HCT116 (cell line): ENCODE measurements around the gene NOC4L. TPM values are rescaled to one million over a fixed set of nuclear protein-coding genes. Genes with fewer than 3 reads are reported as not detected.

Experiments
- ATAC-seq: fragments of 200-7000 bp; cut with Tn5 transposase; 2 replicates; pipeline ENCODE4 v1.9.1; 2020; ENCODE audit warnings: mild to moderate bottlenecking, moderate library complexity
- BruUV-seq: library from RNA; stranded (reverse); fragments of 400-500 nt; replicated peaks from 2 replicates; lab custom pipeline; 2021; lab: Mats Ljungman, UMichigan
- CTCF ChIA-PET: fragments of 300-600 bp; sonication (Branson Sonifier 250); formaldehyde crosslinking; loops from one replicate; lab custom pipeline; 2021; ENCODE audit warnings: antibody characterized with exemption; lab: Charles Lee
- POLR2A ChIA-PET: fragments of 300-600, 350-600 bp; sonication (Branson Sonifier 250); formaldehyde crosslinking; loops from one replicate; lab custom pipeline; 2021; ENCODE audit warnings: antibody characterized with exemption; lab: Charles Lee
- RAD21 ChIA-PET, 2 experiments: fragments of 300-600 bp; sonication (Branson Sonifier 250); formaldehyde crosslinking; loops; one replicate each; lab custom pipeline; 2023; ENCODE audit warnings: low total read pairs in 2 of 2; ENCODE audit not compliant: uncharacterized antibody in 2 of 2, unreplicated experiment in 2 of 2, low non-redundant PET in 1 of 2; lab: Charles Lee
- DNase-seq: peaks from one replicate; pipeline ENCODE4 v3.0.0-alpha.2; 2010; ENCODE audit warnings: low read depth, low spot score
- H2AFZ ChIP-seq: fragments of 200-600 bp; shearing (Covaris generic), sonication (generic); 2 replicates; pipeline ENCODE4 v1.6.1; 2017; ENCODE audit warnings: low read depth, mixed run types, mixed read lengths, antibody characterized with exemption, low read length; ENCODE audit not compliant: poor library complexity, severe bottlenecking
- H3K27ac ChIP-seq: 2 replicates; pipeline ENCODE4 v1.5.1; 2012; ENCODE audit warnings: low read depth, low read length
- H3K27me3 ChIP-seq: fragments of 200-600 bp; sonication (generic); 2 replicates; pipeline ENCODE4 v1.6.1; 2016; ENCODE audit warnings: mixed run types, low read length, mixed read lengths; ENCODE audit not compliant: insufficient read depth
- H3K36me3 ChIP-seq, 2 experiments: fragments of 200-500 bp in 1 of 2; fragments of 200-600 bp in 1 of 2; sonication (Bioruptor generic) in 1 of 2; sonication (generic) in 1 of 2; 2 replicates each; pipeline versions ENCODE4 v1.5.1 to v1.6.1; 2014 to 2016; ENCODE audit warnings: low read length in 2 of 2, inconsistent platforms in 1 of 2, mixed read lengths in 1 of 2, mixed run types in 1 of 2; ENCODE audit not compliant: insufficient read depth in 2 of 2, control insufficient read depth in 1 of 2
- H3K4me1 ChIP-seq, 2 experiments: fragments of 200-600 bp in 1 of 2; sonication (generic) in 1 of 2; 2 replicates each; pipeline versions ENCODE4 v1.5.1 to v1.6.1; 2012 to 2017; ENCODE audit warnings: low read length in 2 of 2, inconsistent platforms in 1 of 2, mild to moderate bottlenecking in 1 of 2, mixed read lengths in 1 of 2, mixed run types in 1 of 2, moderate library complexity in 1 of 2; ENCODE audit not compliant: insufficient read depth in 2 of 2, control insufficient read depth in 1 of 2
- H3K4me2 ChIP-seq: fragments of 200-600 bp; sonication (generic); 2 replicates; pipeline ENCODE4 v1.6.1; 2017; ENCODE audit warnings: mixed run types, low read length, mixed read lengths
- H3K4me3 ChIP-seq, 2 experiments: fragments of 200-600 bp in 1 of 2; sonication (generic) in 1 of 2; replicated peaks in 1 of 2; 2 replicates each; pipeline ENCODE4 v1.5.1; 2011 to 2016; ENCODE audit warnings: low read length in 2 of 2, control low read depth in 1 of 2, low read depth in 1 of 2, mild to moderate bottlenecking in 1 of 2, mixed read lengths in 1 of 2, mixed run types in 1 of 2
- H3K79me2 ChIP-seq: fragments of 200-600 bp; sonication (generic); 2 replicates; pipeline ENCODE4 v1.6.1; 2017; ENCODE audit warnings: mild to moderate bottlenecking, mixed run types, low read length, moderate library complexity, mixed read lengths; ENCODE audit not compliant: insufficient read depth
- H3K9ac ChIP-seq: fragments of 200-600 bp; sonication (generic); 2 replicates; pipeline ENCODE4 v1.6.1; 2016; ENCODE audit warnings: low read length, mixed read lengths
- H3K9me2 ChIP-seq: fragments of 200-600 bp; sonication (generic), shearing (Covaris generic); 2 replicates; pipeline ENCODE4 v1.6.1; 2017; ENCODE audit warnings: mixed run types, mild to moderate bottlenecking, moderate library complexity; ENCODE audit not compliant: insufficient read depth
- H3K9me3 ChIP-seq, 2 experiments: fragments of 200-500 bp in 1 of 2; fragments of 200-600 bp in 1 of 2; sonication (Bioruptor generic) in 1 of 2; sonication (generic) in 1 of 2; 2 replicates each; pipeline ENCODE4 v1.6.1; 2014 to 2017; ENCODE audit warnings: low read length in 2 of 2, mixed read lengths in 2 of 2, inconsistent platforms in 1 of 2, low read depth in 1 of 2, mild to moderate bottlenecking in 1 of 2, mixed run types in 1 of 2, moderate library complexity in 1 of 2; ENCODE audit not compliant: control insufficient read depth in 1 of 2, insufficient read depth in 1 of 2
- H4K20me1 ChIP-seq: fragments of 200-600 bp; sonication (generic), shearing (Covaris generic); 2 replicates; pipeline ENCODE4 v1.6.1; 2017; ENCODE audit warnings: mixed run types, mild to moderate bottlenecking, moderate library complexity; ENCODE audit not compliant: insufficient read depth
- EGR1 ChIP-seq: IDR thresholded peaks from 2 replicates; pipeline ENCODE4 v1.6.1; 2012; ENCODE audit warnings: low read depth
- RAD21 ChIP-seq: IDR thresholded peaks from 2 replicates; pipeline ENCODE4 v1.6.1; 2012; ENCODE audit warnings: low read depth, mild to moderate bottlenecking
- ZFX ChIP-seq: fragments of 450-650 bp; IDR thresholded peaks from 2 replicates; pipeline ENCODE4 v1.6.1; 2017
- intact Hi-C: fragments of 100-400 bp; cut with micrococcal nuclease; formaldehyde crosslinking; loops from 2 replicates; pipeline ENCODE4 v1.10.0; 2022
- total RNA-seq: library from RNA; stranded (reverse); gene quantifications from one replicate; pipeline ENCODE4 v1.2.1, GENCODE V29; 2021; ENCODE audit not compliant: unreplicated experiment

NOC4L gene
- total RNA-seq, 1 experiment from 2014 or later: 47.6 TPM

GRCh38 chr12:132141976-132142678, 2.1 kb upstream of the NOC4L start:
- H3K79me2 ChIP-seq: peaks cover 54% of the 10 kb centered on the region
- DNase-seq (no peak), ATAC-seq (no peak)
- H3K36me3 ChIP-seq: peaks cover 26 to 47% of the 10 kb centered on the region in 2 experiments; a peak in 3 of 4 replicates
- H3K27ac ChIP-seq: no peak overlapping the region
- ChIA-PET POLR2A (no interaction called here), CTCF (no interaction called here), RAD21 (interaction anchor here in 1 of 2 experiments (0.6 kb wide), 1 partner anchor 80 kb away, joined by 6 read pairs; no protein-coding TSS in a partner anchor)
- no TSS peak for BruUV-seq
- H3K9me2 ChIP-seq: no peaks in the 10 kb centered on the region
- H3K4me3 ChIP-seq: peak overlapping the region in 1 of 2 experiments; percentile 95; a peak in 2 of 4 replicates
- H3K27me3 ChIP-seq: no peaks in the 10 kb centered on the region
- 0 out of 2 replicates have a peak overlapping the region, but pooled peaks have one; percentile 95 for H3K9ac ChIP-seq
- no peak overlapping the region for H2AFZ ChIP-seq
- TF ChIP-seq RAD21 (no peak), ZFX (no peak)
- H3K4me1 ChIP-seq: peaks cover 12 to 18% of the 10 kb centered on the region in 2 experiments; a peak in 3 of 4 replicates
- no peaks in the 10 kb centered on the region for H4K20me1 ChIP-seq
- intact Hi-C loops: no loop called here
- H3K9me3 ChIP-seq: no peaks in the 10 kb centered on the region
- H3K4me2 ChIP-seq: peak overlapping the region; percentile 84

GRCh38 chr12:132142679-132143335, 1.4 kb upstream of the NOC4L start:
- ChIA-PET RAD21 (interaction anchor here in 1 of 2 experiments (0.6 kb wide), 1 partner anchor 79 kb away, joined by 6 read pairs; no protein-coding TSS in a partner anchor), CTCF (no interaction called here), POLR2A (no interaction called here)
- Histone ChIP-seq H4K20me1 (no peaks in the 10 kb centered on the region), H3K4me1 (peaks cover 12 to 18% of the 10 kb centered on the region in 2 experiments; a peak in 3 of 4 replicates), H3K9ac (peak overlapping the region; percentile 95), H3K9me2 (no peaks in the 10 kb centered on the region), H3K27ac (no peak overlapping the region; the same call in 1 of the 2 replicates), H2AFZ (no peak overlapping the region), H3K4me2 (peak overlapping the region; percentile 84), H3K9me3 (no peaks in the 10 kb centered on the region), H3K4me3 (peak overlapping the region; percentile 94 to 95), H3K27me3 (no peaks in the 10 kb centered on the region), H3K36me3 (peaks cover 26 to 47% of the 10 kb centered on the region in 2 experiments; a peak in 3 of 4 replicates), H3K79me2 (peaks cover 61% of the 10 kb centered on the region)
- TF ChIP-seq RAD21: no peak
- TF ChIP-seq EGR1: no peak
- no TSS peak for BruUV-seq
- intact Hi-C loops: no loop called here
- no peak for ATAC-seq
- DNase-seq: no peak
